HG03469 (cell line): Measurements from ENCODE around the gene GTPBP1.

Experiments used
- ATAC-seq: cut with Tn5 transposase; IDR thresholded peaks from one replicate; pipeline ENCODE4 v1.9.1; 2021; ENCODE audit warnings: mild to moderate bottlenecking, moderate library complexity, moderate number of reproducible peaks; ENCODE audit not compliant: unreplicated experiment

Gene GTPBP1

GRCh38 chr22:38739300-38740055 is 33.7 kb downstream of the GTPBP1 start:
- no peak for ATAC-seq

GRCh38 chr22:38740116-38740723 is 34.5 kb downstream of the GTPBP1 start:
- ATAC-seq = no peak

DNA sequence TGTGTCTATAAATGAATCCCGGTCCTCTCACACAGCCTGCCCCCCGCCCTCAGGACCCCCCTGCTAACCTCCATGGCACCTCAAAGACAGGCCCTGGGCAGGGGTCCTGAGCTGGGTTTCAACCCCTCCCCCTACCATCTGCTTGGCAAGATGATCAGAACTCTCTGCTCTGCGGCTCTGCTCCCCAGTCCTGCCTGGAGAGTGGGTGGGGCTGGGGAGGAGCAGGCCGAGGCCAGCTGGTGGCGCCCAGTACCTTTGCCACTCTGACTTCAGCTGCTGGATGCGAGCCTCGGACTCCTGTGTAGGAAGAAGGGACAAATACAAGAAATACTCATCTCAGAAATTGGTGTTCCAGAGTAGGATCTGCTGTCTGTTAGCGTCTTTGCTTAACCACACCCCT is 35.0 kb downstream of the GTPBP1 start:
- ATAC-seq = no peak

- ATAC-seq = no peak
Measured at GRCh38 chr22:38741166-38741565, 35.4 kb downstream of the GTPBP1 start.

- no peak for ATAC-seq
Measured at GRCh38 chr22:38741576-38741975, 35.8 kb downstream of the GTPBP1 start.

DNA sequence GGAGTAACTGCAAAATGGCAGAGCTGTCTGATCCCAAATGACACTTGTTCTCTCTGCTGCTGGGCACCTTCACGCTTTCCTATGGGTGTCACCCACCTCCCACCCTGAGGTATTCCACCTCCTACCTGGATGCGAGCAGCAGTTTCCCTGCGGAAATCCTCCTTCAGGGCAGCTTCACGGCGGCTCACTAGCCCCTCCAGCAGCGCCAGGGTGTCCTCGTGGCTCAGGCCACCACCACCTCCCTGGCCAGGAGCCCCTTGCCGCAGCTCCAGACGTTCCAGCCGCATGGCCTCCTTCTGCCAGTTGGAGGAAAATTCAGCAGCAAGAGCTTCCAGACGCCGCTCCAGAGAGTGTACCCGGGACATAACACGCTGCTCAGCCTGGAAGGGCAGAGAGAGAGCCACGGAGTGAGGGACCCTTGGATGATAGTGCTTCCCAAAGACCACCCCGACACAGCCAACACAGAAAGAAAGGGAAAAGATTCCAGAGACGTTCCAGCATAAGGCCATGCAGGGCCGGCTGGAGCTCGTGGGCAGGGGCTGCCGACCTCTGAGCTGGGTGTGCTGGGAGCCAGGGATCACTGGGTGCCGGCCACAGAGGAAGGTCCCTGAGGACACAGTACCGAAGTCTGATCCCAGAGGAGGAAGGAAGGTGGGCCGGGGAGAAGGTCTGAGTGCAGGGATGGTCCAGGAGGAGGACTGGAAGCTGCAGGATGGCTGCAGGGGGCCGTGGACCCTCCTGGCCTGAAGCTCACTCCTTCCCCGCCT is 36.6 kb downstream of the GTPBP1 start:
- ATAC-seq = no peak

DNA sequence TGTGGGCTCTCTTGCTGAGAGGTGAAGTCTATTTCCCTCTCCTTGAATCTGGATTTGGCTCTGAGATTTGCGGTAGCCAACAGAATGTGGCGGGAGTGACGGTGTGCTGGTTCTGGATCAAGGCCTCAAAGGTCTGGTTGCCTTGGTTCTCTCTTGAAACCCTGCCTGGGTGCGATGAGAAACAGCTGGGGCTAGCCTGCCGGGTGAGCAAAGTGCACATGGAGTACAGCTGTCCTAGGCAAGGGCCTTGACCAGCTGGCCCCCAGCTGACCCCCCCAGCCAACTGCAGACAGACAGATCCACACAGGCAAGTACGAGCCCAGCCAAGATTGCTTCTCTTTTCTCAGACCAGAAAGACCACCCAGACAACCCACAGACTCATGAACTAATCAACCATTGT is 39.2 kb downstream of the GTPBP1 start:
- no peak for ATAC-seq

- ATAC-seq = no peak
Measured at GRCh38 chr22:38745676-38746460, 40.1 kb downstream of the GTPBP1 start.

DNA sequence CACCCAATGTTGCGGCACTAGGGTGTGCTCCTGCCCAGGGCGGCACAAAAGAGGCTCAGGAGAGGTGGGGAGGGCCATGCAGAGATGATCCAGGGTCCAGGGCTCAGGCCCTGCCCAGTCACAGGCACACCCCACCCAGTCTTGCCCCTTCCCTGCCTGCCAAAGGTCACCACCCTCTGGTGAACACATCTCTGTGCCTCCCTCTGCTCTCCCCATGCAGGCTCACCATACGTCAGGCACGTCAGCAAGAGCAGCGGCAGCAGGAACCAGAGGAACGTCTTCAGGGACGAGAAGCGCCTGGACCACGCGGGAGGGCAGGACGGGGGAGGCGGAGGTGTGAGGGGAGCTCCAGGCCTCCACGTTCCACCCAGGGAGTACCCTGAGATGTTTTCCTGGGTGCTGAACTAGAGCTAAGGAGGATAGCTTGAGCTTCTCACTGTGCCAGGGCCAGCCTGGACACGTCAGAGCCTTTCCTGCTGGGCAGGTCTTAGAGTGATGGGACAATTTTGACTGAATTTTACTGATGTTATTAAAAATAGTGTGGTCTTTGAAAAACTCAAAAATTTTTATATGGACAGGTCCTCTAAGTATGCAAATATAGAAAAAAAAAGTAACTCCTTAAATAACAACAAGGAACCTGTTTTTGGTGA is 42.9 kb downstream of the GTPBP1 start:
- ATAC-seq = no peak

GRCh38 chr22:38750104-38750503 is 44.4 kb downstream of the GTPBP1 start:
- no peak for ATAC-seq

DNA sequence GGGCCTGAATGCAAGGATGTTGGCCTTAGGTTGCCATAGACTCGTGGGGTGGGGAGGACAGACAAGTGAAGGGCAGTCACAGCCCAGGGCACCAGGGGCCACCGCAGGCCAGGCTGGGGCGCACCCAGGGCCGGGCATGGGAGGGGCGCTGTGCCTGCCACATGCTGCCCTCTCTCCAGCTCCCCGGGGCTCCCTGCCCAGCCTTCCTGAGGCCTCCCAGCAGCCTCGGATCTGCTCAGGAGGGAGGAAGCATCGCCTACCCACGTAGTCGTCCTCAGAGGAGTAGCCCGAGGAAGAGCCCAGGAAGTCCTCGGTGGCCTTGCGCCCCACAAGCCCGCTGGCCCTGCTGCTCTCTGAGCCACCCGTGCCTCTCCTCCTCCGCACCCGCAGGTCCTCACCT is 44.9 kb downstream of the GTPBP1 start:
- ATAC-seq = no peak

DNA sequence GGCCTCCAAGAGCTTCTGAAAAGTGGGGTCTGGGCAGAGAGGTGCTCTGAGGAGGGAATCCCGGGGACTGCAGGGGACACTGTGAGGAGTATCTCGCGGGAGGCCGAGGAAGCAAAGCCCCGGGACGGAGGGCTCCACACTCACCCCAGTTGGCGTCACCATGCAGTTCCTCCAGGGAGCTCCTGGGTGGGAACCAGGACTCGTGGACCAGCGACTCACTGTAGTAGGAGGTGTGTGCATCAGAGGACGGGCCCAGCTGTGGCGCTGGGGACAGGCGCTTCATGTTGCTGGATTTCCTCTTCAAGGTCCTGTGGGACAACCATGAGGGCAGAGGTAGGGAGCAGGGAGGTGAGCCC is 45.3 kb downstream of the GTPBP1 start:
- ATAC-seq = no peak

GRCh38 chr22:38751422-38752346 is 45.9 kb downstream of the GTPBP1 start:
- no peak for ATAC-seq

GRCh38 chr22:38753948-38754750 is 48.4 kb downstream of the GTPBP1 start:
- no peak for ATAC-seq

DNA sequence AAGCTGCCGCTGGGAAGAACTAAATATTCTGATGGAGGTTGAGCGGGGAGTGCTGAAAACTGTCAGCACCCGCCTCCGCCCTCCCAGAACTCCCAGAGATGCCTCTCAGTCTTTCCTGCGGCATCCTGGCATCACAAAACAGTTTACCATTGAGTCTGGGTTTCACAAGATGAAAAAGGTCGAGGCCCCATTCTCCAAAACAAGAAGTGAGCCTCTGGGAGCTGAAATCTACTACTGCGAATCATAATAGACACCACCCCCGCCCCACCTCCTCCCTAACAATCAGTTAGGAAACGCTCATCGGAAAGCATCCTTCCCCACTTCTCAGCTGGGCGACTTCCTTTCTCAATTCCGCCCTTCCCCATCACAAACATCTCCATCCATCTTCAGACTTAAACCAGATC is 49.0 kb downstream of the GTPBP1 start:
- ATAC-seq = no peak

GRCh38 chr22:38755155-38755910 is 49.6 kb downstream of the GTPBP1 start:
- no peak for ATAC-seq

DNA sequence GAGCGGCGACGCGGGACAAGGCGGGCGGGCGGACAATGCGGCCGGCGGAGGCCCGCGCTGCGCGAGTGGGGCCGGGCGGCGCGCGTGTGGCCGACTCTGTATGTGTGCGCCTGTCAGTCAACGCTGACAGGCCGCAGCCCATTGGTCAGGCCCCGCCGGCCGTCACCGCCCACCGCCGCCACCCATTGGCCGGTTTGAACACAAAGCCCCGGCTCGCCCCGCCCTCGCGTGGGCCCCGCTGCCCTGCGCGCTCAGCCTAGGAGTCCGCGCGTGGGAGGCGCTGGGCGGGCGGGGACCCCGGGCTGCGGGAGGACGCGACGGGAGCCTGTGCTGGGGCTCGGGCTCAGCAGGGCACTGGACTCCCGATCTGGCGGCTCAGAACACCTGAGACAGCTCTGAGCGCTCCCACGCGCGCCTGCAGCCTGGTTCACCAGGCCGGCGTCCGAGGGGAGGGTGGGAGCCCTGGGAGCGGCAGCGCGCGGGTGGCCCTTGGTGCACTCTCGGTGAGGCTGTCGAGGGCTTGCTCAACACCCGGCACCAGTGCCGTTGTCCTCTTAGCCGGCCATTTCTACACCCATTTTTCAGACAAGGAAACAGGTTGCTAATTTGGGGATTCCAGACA is 50.3 kb downstream of the GTPBP1 start, which contains the start of gene SUN2:
Gene SUN2, minus strand, starts transcription at position 88 of the 622 bp plus-strand sequence. CDS start 3,370 bp downstream, outside the sequence.
- no peak for ATAC-seq
